K562 (cell line): ENCODE measurements around the gene OPA1. TPM values are rescaled to one million over a fixed set of nuclear protein-coding genes. Genes with fewer than 3 reads are reported as not detected.

Source experiments
- ATAC-seq: fragments of 200-7000 bp; cut with Tn5 transposase; 3 replicates; pipeline ENCODE4 v1.9.1; 2020; ENCODE audit warnings: moderate library complexity
- BruUV-seq: library from RNA; stranded (reverse); fragments of 400-500 nt; replicated peaks from 2 replicates; lab custom pipeline; 2021; lab: Mats Ljungman, UMichigan
- CTCF ChIA-PET: fragments of 300-600 bp; formaldehyde crosslinking; extraction: SDS; loops from one replicate; lab custom pipeline; 2021; ENCODE audit warnings: low intra/inter-chr PET ratio; lab: Yijun Ruan, JAX
- POLR2A ChIA-PET: fragments of 300-600, 350-650 bp; sonication (Branson Sonifier 250); formaldehyde crosslinking; extraction: SDS; loops from one replicate; lab custom pipeline; 2021; ENCODE audit warnings: antibody characterized with exemption, inconsistent platforms; lab: Yijun Ruan, JAX
- DNase-seq, 4 experiments: peaks; one replicate each; pipeline versions ENCODE4 v3.0.0 to v3.0.0-alpha.2; 2011 to 2018; ENCODE audit warnings: low spot score in 3 of 4, mixed read lengths in 3 of 4; ENCODE audit errors: extremely low read depth in 1 of 4
- FAIRE-seq: peaks from 2 replicates; lab custom pipeline; 2011; peaks lifted over from hg19 to GRCh38; lab: Jason Lieb, UNC
- H2AFZ ChIP-seq: 2 replicates; pipeline ENCODE4 v1.6.0; 2011; ENCODE audit warnings: low read depth, low read length, control low read depth, inconsistent platforms
- H3K27ac ChIP-seq: fragments of 200-600 bp; 3 replicates; pipeline ENCODE4 v1.8.0; 2011; ENCODE audit warnings: low read depth, mild to moderate bottlenecking, control low read depth, inconsistent platforms, low read length, moderate library complexity, mixed read lengths; ENCODE audit errors: extremely low read depth
- H3K27me3 ChIP-seq, 2 experiments: fragments of 300-600 bp in 1 of 2; 2 replicates in 1 of 2; 3 replicates in 1 of 2; pipeline versions ENCODE4 v1.6.0 to v1.8.0; 2011; ENCODE audit warnings: inconsistent platforms in 2 of 2, low read length in 2 of 2, mild to moderate bottlenecking in 1 of 2, mixed read lengths in 1 of 2, moderate library complexity in 1 of 2; ENCODE audit not compliant: control insufficient read depth in 2 of 2, insufficient read depth in 2 of 2
- H3K36me3 ChIP-seq: fragments of 300-600 bp; 3 replicates; pipeline ENCODE4 v1.8.0; 2011; ENCODE audit warnings: mild to moderate bottlenecking, low read length, inconsistent platforms; ENCODE audit not compliant: control insufficient read depth, insufficient read depth
- H3K4me1 ChIP-seq, 2 experiments: fragments of 200-600 bp in 1 of 2; replicated peaks in 1 of 2; 2 replicates in 1 of 2; 3 replicates in 1 of 2; pipeline versions ENCODE4 v1.5.1 to v1.8.0; 2011; ENCODE audit warnings: inconsistent platforms in 2 of 2, low read length in 2 of 2, mild to moderate bottlenecking in 1 of 2, mixed read lengths in 1 of 2, moderate library complexity in 1 of 2; ENCODE audit not compliant: control insufficient read depth in 2 of 2, insufficient read depth in 2 of 2
- H3K4me2 ChIP-seq: 2 replicates; pipeline ENCODE4 v1.6.1; 2011; ENCODE audit warnings: low read length, control low read depth, inconsistent platforms, mixed read lengths; ENCODE audit not compliant: insufficient read depth
- H3K4me3 ChIP-seq: fragments of 200-600 bp; sonication (generic), shearing (Covaris generic); 2 replicates; pipeline ENCODE4 v1.5.1; 2016; ENCODE audit warnings: control low read depth, inconsistent platforms
- H3K79me2 ChIP-seq: fragments of 200-600 bp; 3 replicates; pipeline ENCODE4 v1.8.0; 2011; ENCODE audit warnings: low read length, inconsistent platforms; ENCODE audit not compliant: control insufficient read depth, insufficient read depth
- H3K9ac ChIP-seq, 2 experiments: 2 replicates each; pipeline versions ENCODE4 v1.6.0 to v1.6.1; 2011; ENCODE audit warnings: low read depth in 2 of 2, low read length in 2 of 2, control low read depth in 1 of 2, inconsistent platforms in 1 of 2, mild to moderate bottlenecking in 1 of 2, mixed read lengths in 1 of 2; ENCODE audit not compliant: insufficient read depth in 1 of 2
- H3K9me1 ChIP-seq: one replicate; pipeline ENCODE4 v1.6.0; 2011; ENCODE audit warnings: inconsistent platforms, mild to moderate bottlenecking, low read length, moderate library complexity; ENCODE audit not compliant: control insufficient read depth, insufficient read depth
- H3K9me3 ChIP-seq: replicated peaks from 2 replicates; pipeline ENCODE4 v1.5.1; 2011; ENCODE audit warnings: low read depth, low read length, inconsistent platforms; ENCODE audit not compliant: control insufficient read depth, insufficient read depth
- H4K20me1 ChIP-seq: replicated peaks from 2 replicates; pipeline ENCODE4 v1.6.1; 2011; ENCODE audit warnings: low read length, inconsistent platforms, mixed read lengths; ENCODE audit not compliant: control insufficient read depth, insufficient read depth
- CBFB ChIP-seq: sonication (generic); formaldehyde crosslinking; IDR thresholded peaks from 2 replicates; pipeline ENCODE4 v1.4.0; 2020; ENCODE audit warnings: mild to moderate bottlenecking, missing genetic modification reagents
- CHAMP1 ChIP-seq: fragments of 450-650 bp; IDR thresholded peaks from 2 replicates; pipeline ENCODE4 v1.6.1; 2016; ENCODE audit warnings: mild to moderate bottlenecking
- FOXJ3 ChIP-seq: sonication (generic); formaldehyde crosslinking; IDR thresholded peaks from 2 replicates; pipeline ENCODE4 v1.4.0; 2020; ENCODE audit warnings: mild to moderate bottlenecking, missing genetic modification reagents
- HNRNPK ChIP-seq: fragments of 200-400 bp; formaldehyde crosslinking; IDR thresholded peaks from one replicate; pipeline ENCODE4 v1.6.1; 2018; ENCODE audit warnings: mild to moderate bottlenecking, low read depth, low read length; ENCODE audit not compliant: poor library complexity, severe bottlenecking
- KAT7 ChIP-seq: sonication (generic); formaldehyde crosslinking; IDR thresholded peaks from 2 replicates; pipeline ENCODE4 v1.8.0; 2022; ENCODE audit warnings: missing genetic modification reagents, mild to moderate bottlenecking, borderline replicate concordance
- RBM22 ChIP-seq: fragments of 200-400 bp; formaldehyde crosslinking; IDR thresholded peaks from 2 replicates; pipeline ENCODE4 v1.6.1; 2018; ENCODE audit warnings: low read length, low read depth; ENCODE audit not compliant: poor library complexity, severe bottlenecking
- SP1 ChIP-seq: sonication (generic); formaldehyde crosslinking; IDR thresholded peaks from 2 replicates; pipeline ENCODE4 v1.8.1; 2022; ENCODE audit warnings: mild to moderate bottlenecking, missing genetic modification reagents
- SP2 ChIP-seq: IDR thresholded peaks from 2 replicates; pipeline ENCODE4 v1.6.1; 2011; ENCODE audit warnings: mild to moderate bottlenecking, low read depth, low read length, moderate library complexity; ENCODE audit not compliant: poor library complexity, severe bottlenecking; ENCODE audit errors: extremely low read depth
- SREBF1 ChIP-seq: fragments of 150-350 bp; IDR thresholded peaks from 2 replicates; pipeline ENCODE4 v1.6.1; 2014; ENCODE audit warnings: antibody characterized with exemption, low read depth, low read length, borderline replicate concordance
- ZBTB40 ChIP-seq, 2 experiments: fragments of 450-650 bp in 1 of 2; sonication (generic) in 1 of 2; formaldehyde crosslinking in 1 of 2; IDR thresholded peaks; 2 replicates each; pipeline versions ENCODE4 v1.7.1 to v1.9.0; 2016 to 2022; ENCODE audit warnings: inconsistent platforms in 1 of 2, mild to moderate bottlenecking in 1 of 2, missing genetic modification reagents in 1 of 2
- ZNF143 ChIP-seq: sonication (generic); formaldehyde crosslinking; IDR thresholded peaks from 2 replicates; pipeline ENCODE4 v1.9.0; 2022; ENCODE audit warnings: mild to moderate bottlenecking, missing genetic modification reagents
- WGBS: fragments of 100-300 bp; shearing (Covaris generic); methylation state at CpG from one replicate; pipeline ENCODE4 v1.1.6; 2016; ENCODE audit warnings: low coverage, mixed read lengths; ENCODE audit not compliant: insufficient coverage; ENCODE audit errors: missing lambda C conversion rate; 5-methylcytosine and 5-hydroxymethylcytosine counted together
- in situ Hi-C: fragments of 300-500 bp; cut with MboI; formaldehyde crosslinking; loops from 4 replicates; pipeline ENCODE4 v1.15.0; 2018; ENCODE audit warnings: inconsistent platforms, mixed read lengths
- intact Hi-C: fragments of 100-400 bp; cut with micrococcal nuclease; formaldehyde crosslinking; loops from 2 replicates; pipeline ENCODE4 v1.14.2; 2022
- polyA plus RNA-seq, 8 experiments: library from polyadenylated mRNA; depleted of rRNA in 4 of 8; stranded (reverse) in 5 of 8; unstranded in 3 of 8; fragments of >200 nt; fragmentation: Nextera tagmentation in 2 of 8; fragmentation: Illumina TruSeq in 1 of 8; extraction: Ambion mirVana in 2 of 8; extraction: Trizol in 1 of 8; gene quantifications; 2 replicates each; pipeline versions ENCODE4 v1.2.1 to v1.2.3, GENCODE V29; 2011 to 2014; ENCODE audit warnings: inconsistent platforms in 1 of 8, missing spikeins in 1 of 8
- total RNA-seq, 7 experiments: library from RNA; depleted of rRNA in 6 of 7; stranded (reverse); fragments of >200 nt in 6 of 7; fragmentation: Illumina TruSeq in 2 of 7; extraction: Trizol in 2 of 7; gene quantifications; 2 replicates each; pipeline versions ENCODE4 v1.2.1 to v1.2.3, GENCODE V29; 2011 to 2021; ENCODE audit warnings: low replicate concordance in 1 of 7

OPA1 gene
- total and polyA plus RNA-seq, 9 of the 15 experiments (the other 6 are each of a cell fraction or from before 2014, with no cell fraction given), result 19.7 to 127 (median 94.7) TPM

GRCh38 chr3:193548406-193548805 lies 44.6 kb upstream of the OPA1 start:
- CTCF ChIA-PET, result no interaction called here
- DNase-seq (no peak), FAIRE-seq (no peak), ATAC-seq (no peak)
- no peaks in the 10 kb centered on the region for H3K9me1 ChIP-seq
- no peaks in the 10 kb centered on the region for H3K4me1 ChIP-seq
- no peak overlapping the region for H2AFZ ChIP-seq
- no TSS peak for BruUV-seq
- in situ Hi-C loops, result no loop called here
- no peaks in the 10 kb centered on the region for H3K36me3 ChIP-seq
- no peaks in the 10 kb centered on the region for H3K27me3 ChIP-seq
- no peaks in the 10 kb centered on the region for H3K79me2 ChIP-seq
- H3K27ac ChIP-seq, result no peak overlapping the region
- intact Hi-C loops, result no loop called here
- POLR2A ChIA-PET, result no interaction called here
- no peak overlapping the region for H3K4me2 ChIP-seq
- WGBS, result 0% methylated on average over 4 of the region's 4 CpGs
- H3K9ac ChIP-seq, result no peak overlapping the region
- no peaks in the 10 kb centered on the region for H4K20me1 ChIP-seq
- H3K4me3 ChIP-seq, result no peak overlapping the region
- H3K9me3 ChIP-seq, result no peaks in the 10 kb centered on the region
- TF ChIP-seq HNRNPK, result no peak
- no peak for TF ChIP-seq CBFB (CRISPR knock-in tag)
- no peak for TF ChIP-seq FOXJ3 (CRISPR knock-in tag)
- no peak for TF ChIP-seq RBM22
- no peak for TF ChIP-seq KAT7 (CRISPR knock-in tag)
- no peak for TF ChIP-seq SREBF1
- no peak for TF ChIP-seq SP2
- TF ChIP-seq ZBTB40 (IDR thresholded peaks at IDR 0.05), result no peak
- no peak for TF ChIP-seq ZBTB40 (CRISPR knock-in tag; IDR thresholded peaks at IDR 0.05)
- TF ChIP-seq SP1 (CRISPR knock-in tag), result no peak
- TF ChIP-seq CHAMP1, result no peak
- TF ChIP-seq ZNF143, result no peak
